H1 (cell line): Measurements from ENCODE around the gene ST7L. TPM values are rescaled to one million over a fixed set of nuclear protein-coding genes. Genes with fewer than 3 reads are reported as not detected.

Experiments used
- CBX8 ChIP-seq: fragments of 300-800, 300-1000 bp; sonication (generic); IDR thresholded peaks from 2 replicates; pipeline ENCODE4 v1.7.1; 2016; ENCODE audit warnings: low read depth, low read length, borderline replicate concordance
- CEBPB ChIP-seq: IDR thresholded peaks from 2 replicates; pipeline ENCODE4 v1.6.1; 2012; ENCODE audit warnings: low read depth, low read length
- CHD7 ChIP-seq: fragments of 300-600 bp; sonication (generic); IDR thresholded peaks from 2 replicates; pipeline ENCODE4 v1.7.1; 2012; ENCODE audit warnings: low read length, moderate library complexity, mild to moderate bottlenecking, inconsistent platforms; ENCODE audit not compliant: insufficient replicate concordance
- CTCF ChIP-seq, 3 experiments: IDR thresholded peaks; 1 replicate in 2 of 3; 2 replicates in 1 of 3; pipeline versions ENCODE4 v1.5.1 to v1.6.1; 2011; ENCODE audit warnings: low read length in 3 of 3, mild to moderate bottlenecking in 3 of 3, inconsistent platforms in 2 of 3, low read depth in 1 of 3, moderate library complexity in 1 of 3; ENCODE audit not compliant: insufficient read depth in 1 of 3; ENCODE audit errors: control extremely low read depth in 1 of 3
- RBBP5 ChIP-seq: IDR thresholded peaks from 2 replicates; pipeline ENCODE4 v1.7.1; 2012; ENCODE audit warnings: low read depth, mild to moderate bottlenecking, inconsistent platforms, low read length, moderate library complexity, borderline replicate concordance
- SAP30 ChIP-seq: fragments of 300-600 bp; sonication (generic); IDR thresholded peaks from 2 replicates; pipeline ENCODE4 v1.7.1; 2012; ENCODE audit warnings: low read length, moderate library complexity, mild to moderate bottlenecking, inconsistent platforms; ENCODE audit not compliant: insufficient read depth, insufficient replicate concordance
- SIRT6 ChIP-seq: IDR thresholded peaks from one replicate; pipeline ENCODE4 v1.7.1; 2012; ENCODE audit warnings: low read length, inconsistent platforms
- polyA plus RNA-seq, 7 experiments: library from polyadenylated mRNA; depleted of rRNA in 3 of 7; stranded (reverse) in 5 of 7; unstranded in 2 of 7; fragments of >200 nt in 5 of 7; fragments of 200-250 nt in 2 of 7; gene quantifications; 1 replicate in 5 of 7; 2 replicates in 1 of 7; 4 replicates in 1 of 7; pipeline versions ENCODE4 v1.2.1 to v1.2.3, GENCODE V29; 2011 to 2013; ENCODE audit warnings: missing spikeins in 2 of 7, mixed read lengths in 2 of 7
- total RNA-seq: library from RNA; stranded (reverse); fragmentation: NEBNext Ultra II Directional; extraction: Animal tissue kit (Norgen Biotek cat#: 25700); gene quantifications from 2 replicates; pipeline ENCODE4 v1.2.1, GENCODE V29; 2021

ST7L gene
- total and polyA plus RNA-seq, 2 of the 8 experiments (the other 6 are each of a cell fraction or from before 2014, with no cell fraction given): 9.6 to 16.2 TPM

GRCh38 chr1:112509005-112509659 is 109.8 kb downstream of the ST7L start (continued):
- no peak for TF ChIP-seq CTCF (IDR thresholded peaks at IDR 0.05; ENCODE audit: control extremely low read depth in 1 of 3, insufficient read depth in 1 of 3, low read depth in 1 of 3, low read length in 3 of 3)
- no peak for TF ChIP-seq CHD7
- no peak for TF ChIP-seq CEBPB
- TF ChIP-seq CBX8: no peak
- TF ChIP-seq SIRT6: no peak
- peak; percentile 90 for TF ChIP-seq RBBP5
- no peak for TF ChIP-seq SAP30
